HL-60/S4 treated with phorbol 12-myristate 13-acetate at 8.2 ng/mL for 4 days and 3 days (cell line): ENCODE data around the gene EVA1A.
"Not testable (repeated sequence)": the region's sequence is repeated elsewhere in the genome, so short reads cannot be mapped to it uniquely, and the experiment has no call there.

Source experiments
- in situ Hi-C: fragments of 300-500 bp; cut with MboI; formaldehyde crosslinking; loops from 2 replicates; pipeline ENCODE4 v1.15.0; 2022; ENCODE audit warnings: low sequenced_read_pairs

Gene EVA1A

GRCh38 chr2:75489721-75490120 is 71.0 kb downstream of the EVA1A start:
- in situ Hi-C loops, result no loop called here

DNA sequence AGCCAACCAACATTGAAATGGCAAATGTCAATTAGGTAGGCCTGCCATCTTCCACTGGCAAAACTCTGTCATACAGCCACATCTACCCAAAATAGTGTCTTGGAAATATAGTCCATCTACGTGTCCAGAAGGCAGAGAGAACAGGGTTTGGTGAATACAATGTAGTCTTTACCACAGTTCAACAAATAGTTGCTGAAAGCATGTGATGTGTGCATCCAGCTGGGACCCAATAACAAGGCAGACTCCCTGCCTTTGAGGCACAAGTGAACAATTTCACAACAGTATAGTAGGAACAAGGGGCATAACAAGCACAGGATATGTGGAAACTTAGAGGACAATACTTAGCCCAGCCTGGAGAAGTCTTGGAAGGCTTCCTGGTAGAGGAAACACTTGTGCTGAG is 72.6 kb downstream of the EVA1A start:
- in situ Hi-C loops, result no loop called here

DNA sequence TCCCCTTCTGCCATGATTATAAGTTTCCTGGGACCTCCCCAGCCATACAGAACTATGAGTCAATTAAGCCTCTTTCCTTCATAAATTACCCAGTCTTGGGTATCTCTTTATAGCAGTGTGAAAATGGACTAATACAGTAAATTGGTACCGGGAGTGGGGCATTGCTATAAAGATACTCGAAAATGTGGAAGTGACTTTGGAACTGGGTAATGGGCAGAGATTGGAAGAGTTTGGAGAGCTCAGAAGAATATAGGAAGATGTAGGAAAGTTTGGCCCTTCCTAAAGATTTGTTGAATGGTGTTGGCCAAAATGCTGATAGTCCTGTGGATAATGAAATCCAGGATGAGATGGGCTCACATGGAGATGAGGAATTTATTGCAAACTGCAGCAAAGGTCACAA is 74.0 kb downstream of the EVA1A start:
- in situ Hi-C loops, result not testable (repeated sequence)

- in situ Hi-C loops, result no loop called here
Measured at GRCh38 chr2:75484840-75485239, 75.9 kb downstream of the EVA1A start.

DNA sequence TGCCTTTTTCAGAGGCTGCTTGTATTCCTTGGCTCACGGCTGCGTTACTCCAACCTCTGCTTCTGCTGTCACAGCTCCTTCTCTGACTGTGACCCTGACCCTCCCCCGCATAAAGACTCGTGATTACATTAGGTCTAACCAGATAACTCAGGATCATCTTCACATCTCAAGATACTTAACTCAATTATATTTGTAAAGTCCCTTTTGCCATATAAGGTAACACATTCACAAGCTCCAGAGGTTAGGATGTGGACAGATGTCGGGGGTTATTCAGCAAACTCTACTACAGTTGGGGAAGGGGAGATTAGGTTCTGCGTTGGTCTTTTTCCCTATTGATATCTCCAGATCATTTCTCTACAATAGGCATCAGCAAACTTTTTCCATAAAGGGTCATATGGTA is 76.9 kb downstream of the EVA1A start:
- in situ Hi-C loops, result no loop called here

GRCh38 chr2:75482398-75482797 is 78.3 kb downstream of the EVA1A start:
- in situ Hi-C loops, result no loop called here

DNA sequence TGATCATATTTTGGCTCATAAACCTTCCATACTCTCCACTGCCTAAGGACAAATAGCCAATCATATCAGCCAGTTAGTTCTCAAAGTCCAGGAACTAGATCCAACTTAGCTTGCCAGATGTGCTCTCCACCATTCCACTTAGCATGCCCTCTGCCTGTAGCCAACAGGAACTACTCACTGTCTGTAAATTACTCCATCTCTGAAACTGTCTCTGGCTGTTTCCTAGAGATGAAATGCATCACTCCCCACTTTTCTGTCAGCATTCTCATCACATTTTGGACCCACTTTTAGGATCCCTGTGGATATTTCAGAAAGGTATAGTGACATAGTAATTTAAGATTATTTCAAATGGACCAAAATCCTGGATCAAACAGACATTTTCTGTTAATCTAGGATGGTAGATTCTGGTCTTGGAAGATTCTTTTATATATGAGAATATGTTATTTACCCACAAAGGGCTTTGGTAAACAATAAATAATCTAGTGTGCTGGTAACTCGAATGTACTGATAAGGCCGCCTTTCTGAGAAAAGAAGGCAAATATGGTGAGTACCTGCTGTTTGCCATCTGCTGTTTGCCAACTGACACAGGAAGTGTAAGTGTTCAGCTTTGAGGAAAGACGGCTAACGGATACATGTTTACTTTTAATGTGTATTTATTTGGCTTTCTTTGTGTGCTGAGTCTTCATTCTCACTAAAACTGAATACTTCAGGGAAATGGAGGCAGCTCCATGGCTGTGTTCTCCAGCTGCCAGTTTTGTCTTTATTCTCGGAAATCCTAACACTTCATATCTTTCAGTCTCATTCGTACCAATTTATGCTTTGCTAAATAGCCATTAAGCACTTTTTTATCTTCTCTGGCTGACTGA is 79.5 kb downstream of the EVA1A start:
- in situ Hi-C loops, result no loop called here

DNA sequence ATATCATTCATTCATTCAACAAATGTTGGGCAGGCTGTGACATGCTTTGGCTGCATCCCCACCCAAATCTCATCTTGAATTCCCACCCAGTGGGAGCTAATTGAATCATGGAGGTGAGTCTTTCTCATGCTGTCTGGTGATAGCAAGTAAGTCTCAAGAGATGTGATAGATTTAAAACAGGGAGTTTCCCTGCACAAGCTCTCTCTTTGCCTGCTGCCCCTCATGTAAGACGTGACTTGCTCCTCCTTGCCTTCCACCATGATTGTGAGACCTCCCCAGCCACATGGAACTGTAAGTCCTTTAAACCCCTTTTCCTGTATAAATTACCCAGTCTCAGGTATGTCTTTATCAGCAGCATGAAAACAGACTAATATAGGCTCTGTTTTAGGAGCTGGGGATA is 83.0 kb downstream of the EVA1A start:
- in situ Hi-C loops, result not testable (repeated sequence)

DNA sequence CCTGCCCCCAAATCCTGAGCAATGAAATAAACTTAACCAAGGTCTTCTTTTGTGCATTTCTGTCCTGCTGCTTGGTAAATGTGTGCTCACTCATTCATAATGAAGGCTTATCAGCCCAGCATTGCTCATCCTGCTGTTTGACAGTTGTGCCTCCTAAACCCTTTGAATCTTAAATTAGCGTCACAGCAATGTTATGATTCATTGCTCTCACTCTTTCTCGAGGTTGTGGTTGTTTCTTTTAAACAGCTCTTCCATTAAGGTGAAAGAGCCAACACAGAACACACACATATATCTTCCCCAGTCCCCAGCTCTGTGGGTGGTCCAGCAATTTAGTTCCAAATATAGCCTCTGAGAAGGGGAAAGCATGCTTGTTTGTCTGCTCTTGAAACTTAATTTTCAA is 84.0 kb downstream of the EVA1A start:
- in situ Hi-C loops, result no loop called here

DNA sequence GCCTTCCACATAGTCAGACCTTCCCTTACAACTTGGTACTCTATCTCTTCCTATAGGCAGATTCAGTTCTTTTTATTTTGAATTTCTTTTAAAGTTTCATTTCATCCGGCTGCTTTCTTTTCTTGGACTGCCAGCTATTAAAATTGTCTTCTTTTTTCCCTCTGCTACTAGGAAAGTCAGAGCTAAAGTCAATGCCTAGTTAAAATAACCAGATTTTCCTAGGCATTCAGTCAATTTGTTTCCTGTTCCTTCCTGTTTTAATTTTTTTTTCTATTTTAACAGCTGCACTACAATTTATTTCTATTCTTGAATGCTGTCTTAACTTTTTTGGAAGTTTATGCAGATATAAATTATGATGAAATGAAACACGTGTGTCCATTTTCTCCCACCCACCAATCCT is 84.8 kb downstream of the EVA1A start:
- in situ Hi-C loops, result no loop called here

- in situ Hi-C loops, result no loop called here
Measured at GRCh38 chr2:75475049-75475448, 85.7 kb downstream of the EVA1A start.

- in situ Hi-C loops, result no loop called here
Measured at GRCh38 chr2:75474115-75474514, 86.6 kb downstream of the EVA1A start.

DNA sequence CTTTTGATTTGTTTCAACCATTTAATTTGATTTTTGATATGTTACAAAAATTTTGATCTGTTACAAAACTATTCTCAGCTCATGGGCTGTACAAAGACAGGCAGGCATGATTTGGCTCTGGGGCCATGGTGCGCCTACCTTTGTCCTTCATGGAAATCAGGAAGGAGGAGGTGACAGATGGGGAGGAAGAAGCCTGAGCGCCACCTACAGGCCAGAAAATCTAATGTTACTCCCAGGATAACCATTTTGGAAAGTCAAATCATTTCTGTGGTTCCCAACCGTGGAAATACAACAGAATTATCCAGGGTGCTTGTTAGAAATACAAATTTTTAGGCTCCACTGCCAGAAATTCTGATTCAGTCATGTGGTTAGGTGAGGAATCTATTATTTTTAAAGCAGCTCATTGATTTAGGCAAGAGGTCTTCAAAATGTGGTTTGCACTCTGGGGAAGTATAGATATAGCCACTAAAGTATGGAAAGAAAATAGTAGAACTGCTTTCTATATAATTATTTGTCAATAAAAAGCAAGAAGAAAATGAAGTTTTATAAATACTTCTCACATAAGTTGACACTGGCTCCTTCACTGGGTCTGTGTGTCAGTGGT is 93.9 kb downstream of the EVA1A start:
- in situ Hi-C loops, result no loop called here

DNA sequence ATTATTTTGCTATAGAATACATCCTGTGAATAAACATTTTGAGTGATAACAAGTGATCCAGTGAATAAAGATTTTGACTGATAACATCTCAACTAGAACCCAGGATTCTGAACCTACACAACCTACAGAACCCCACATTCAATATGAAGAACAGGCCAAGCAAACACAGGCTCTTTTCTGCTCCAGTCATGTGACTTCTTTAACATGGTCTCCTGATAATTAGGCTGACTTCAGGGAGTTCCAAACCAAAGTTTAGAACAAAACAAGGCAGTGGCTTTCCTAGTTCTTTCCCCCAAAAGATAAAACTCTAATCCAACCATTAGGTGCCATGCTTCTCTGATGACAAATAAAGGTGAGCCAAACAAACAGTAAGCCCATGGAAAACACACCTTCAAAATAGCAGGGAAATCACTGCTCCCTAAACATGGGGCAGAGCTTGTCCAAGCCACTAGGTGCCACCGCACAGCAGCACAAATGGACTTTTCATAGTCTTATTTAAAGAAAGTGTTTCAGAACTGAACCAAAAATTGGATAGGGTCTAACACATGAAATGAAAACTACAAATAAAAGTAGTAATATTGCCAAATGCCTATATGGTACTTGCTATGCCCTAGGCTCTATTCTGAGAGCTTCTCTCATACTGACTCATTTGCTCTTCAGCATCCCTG is 95.3 kb downstream of the EVA1A start:
- in situ Hi-C loops, result no loop called here

GRCh38 chr2:75464348-75464946 is 96.3 kb downstream of the EVA1A start:
- in situ Hi-C loops, result no loop called here

DNA sequence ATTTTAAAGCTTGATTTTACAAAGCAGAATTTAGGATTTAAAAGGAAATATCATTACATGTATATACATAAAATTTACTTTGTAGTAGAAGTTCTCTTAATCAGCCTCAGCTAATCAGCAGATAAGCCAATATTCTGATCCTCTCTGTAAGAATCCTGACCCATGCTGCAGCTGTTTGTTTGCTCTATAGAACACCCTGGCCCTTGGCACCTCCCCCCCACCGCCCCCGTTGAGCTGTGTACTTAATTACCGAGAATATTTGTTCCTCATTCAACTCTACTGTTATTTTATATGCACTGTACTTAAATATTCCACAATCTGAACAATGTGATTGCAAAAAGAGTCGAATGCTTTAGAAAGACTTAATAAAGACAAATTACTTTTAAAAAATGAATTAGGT is 98.0 kb downstream of the EVA1A start:
- in situ Hi-C loops, result no loop called here

- in situ Hi-C loops, result no loop called here
Measured at GRCh38 chr2:75462206-75462605, 98.5 kb downstream of the EVA1A start.

- in situ Hi-C loops, result no loop called here
Measured at GRCh38 chr2:75460630-75461029, 100.1 kb downstream of the EVA1A start.

DNA sequence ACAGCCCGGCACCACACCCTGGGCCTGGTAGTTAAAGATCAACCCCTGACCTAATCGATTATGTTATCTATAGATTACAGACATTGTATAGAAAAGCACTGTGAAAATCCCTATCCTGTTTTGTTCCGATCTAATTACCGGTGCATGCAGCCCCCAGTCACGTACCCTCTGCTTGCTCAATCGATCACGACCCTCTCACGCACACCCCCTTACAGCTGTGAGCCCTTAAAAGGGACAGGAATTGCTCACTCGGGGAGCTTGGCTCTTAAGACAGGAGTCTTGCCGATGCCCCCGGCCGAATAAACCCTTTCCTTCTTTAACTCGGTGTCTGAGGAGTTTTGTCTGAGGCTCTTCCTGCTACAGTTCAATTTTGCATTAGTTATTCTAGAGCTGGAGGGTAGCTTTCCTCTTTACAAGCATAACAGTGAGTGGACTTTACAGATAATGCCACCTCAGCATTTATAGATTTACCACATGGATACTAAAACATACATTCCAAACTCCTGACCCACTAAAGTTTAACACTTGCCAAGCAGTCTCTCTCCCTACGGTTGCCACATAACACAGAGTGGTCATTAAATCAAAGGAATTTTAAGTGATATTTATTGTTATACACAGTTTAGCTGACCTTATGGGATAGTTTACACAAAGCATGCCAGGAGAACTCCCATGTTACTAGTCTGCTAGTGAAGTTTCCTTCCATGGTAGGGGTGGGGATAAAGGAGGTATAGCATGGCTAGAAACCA is 101.0 kb downstream of the EVA1A start:
- in situ Hi-C loops, result no loop called here

DNA sequence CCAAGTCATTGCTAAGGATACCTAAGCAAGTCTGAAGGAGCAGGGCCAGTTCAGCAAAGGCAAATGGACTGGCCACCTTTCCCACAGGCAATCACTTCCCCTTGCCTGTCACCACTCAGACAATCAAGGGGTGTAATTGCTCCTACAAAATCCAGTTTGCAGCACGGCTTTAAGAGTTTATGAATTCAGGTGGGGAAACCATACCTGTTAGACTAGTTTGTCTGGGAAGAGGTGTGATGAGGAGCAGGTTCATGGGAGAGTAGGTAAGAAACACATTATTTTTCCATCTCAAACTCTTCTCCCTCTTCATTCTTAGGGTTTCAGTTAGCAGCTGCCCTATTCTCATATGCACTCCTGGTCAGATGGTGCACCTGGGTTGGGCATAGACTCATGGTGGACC is 102.5 kb downstream of the EVA1A start:
- in situ Hi-C loops, result no loop called here

- in situ Hi-C loops, result no loop called here
Measured at GRCh38 chr2:75456825-75457224, 103.9 kb downstream of the EVA1A start.
